HG03442 (cell line): ENCODE results near the gene KCNE1.
"Not testable (repeated sequence)": the region's sequence is repeated elsewhere in the genome, so short reads cannot be mapped to it uniquely, and the experiment has no call there.

Experiments
- ATAC-seq: cut with Tn5 transposase; IDR thresholded peaks from one replicate; pipeline ENCODE4 v1.9.1; 2021; ENCODE audit warnings: mild to moderate bottlenecking, moderate library complexity; ENCODE audit not compliant: unreplicated experiment

Gene KCNE1

DNA sequence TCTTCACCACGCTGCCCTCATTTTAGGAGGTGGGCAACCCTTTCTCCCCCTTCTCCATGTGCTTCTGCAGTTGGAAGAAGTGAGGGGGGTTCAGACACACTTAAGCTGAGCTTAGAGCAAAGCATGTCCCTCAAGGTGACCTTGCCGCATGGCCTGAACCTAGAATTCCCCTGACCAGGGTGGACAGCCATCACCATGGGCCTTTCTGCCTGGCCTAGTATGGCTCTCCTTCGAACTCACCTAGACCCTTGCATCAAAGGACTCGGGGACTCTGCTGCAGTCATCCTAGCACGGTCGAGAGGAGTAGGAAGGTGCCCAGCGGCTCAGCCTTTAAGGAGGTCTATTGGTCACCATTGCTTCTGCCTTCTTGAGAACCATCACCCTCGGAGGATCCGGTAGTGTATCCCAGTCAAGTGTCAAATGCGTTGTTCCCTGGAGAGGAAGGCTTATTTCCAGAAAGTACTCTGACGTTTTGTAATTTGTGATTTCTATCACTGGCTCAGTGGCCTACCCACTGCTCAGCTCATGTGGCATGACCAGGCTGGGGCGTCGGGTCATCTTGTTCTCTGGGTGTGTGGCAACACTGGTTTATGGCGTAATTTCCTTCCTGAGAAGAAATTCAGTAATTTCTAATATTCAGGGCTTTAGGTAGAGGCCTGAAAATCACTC lies at the start of gene KCNE1:
KCNE1 (minus strand) TSS at position 424 of the 669 bp plus-strand sequence. CDS start 62,576 bp downstream, outside the sequence.
- ATAC-seq = no peak

DNA sequence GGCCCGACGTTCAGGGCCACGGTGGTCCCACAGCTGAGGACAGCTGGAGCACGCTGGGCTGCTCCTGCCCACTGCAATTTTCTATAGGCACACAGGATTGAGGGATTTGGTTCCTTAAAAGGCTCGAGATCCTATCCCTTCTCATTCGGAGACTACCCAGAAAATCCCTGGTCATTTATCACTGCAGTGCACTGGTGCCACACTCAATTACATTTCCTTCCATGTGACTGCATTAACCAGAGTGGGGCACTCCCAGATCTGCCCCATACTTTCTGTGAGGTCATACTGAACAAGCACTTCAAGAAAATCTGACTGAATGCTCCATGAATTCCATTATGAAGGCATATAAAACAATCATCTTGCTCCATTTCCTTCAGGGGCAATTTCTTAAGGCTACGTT lies 49.8 kb upstream of the KCNE1 start:
- no peak for ATAC-seq

DNA sequence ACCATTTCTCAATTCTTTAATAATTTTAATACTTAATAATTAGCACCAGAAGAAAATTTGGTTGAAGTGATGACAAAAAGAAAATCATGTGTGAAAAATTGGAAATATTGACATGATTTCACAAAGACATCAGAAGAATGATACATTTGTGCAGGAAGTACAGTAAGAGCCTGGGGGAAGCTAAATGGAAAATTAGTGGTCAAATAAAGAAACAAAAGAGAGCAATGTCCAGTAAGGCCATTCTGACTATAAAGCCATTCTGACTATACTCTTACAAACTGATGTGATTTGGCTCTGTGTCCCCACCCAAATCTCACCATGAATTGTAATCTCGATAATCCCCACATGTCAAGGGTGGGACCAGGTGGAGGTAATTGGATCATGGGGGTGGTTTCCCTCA lies 48.6 kb upstream of the KCNE1 start:
- ATAC-seq = no peak

DNA sequence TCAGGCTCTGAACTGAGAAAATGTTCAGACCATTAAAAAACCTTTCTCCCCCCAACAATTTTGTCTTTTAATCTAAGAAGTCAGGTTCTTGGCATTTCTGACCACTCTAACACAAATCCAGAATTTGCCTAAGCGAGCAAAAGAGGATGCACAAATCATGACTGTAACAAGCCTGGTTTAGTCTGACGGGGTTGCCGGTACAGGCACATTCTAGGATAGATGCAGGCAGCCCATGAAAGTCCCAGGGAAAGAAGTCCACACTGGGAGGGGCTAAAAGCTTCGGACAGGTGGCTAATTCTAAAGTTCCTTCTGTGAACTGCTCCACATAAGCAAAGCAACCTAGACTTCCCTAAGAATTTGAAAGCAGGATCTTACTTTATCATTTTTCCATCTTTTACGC lies 48.0 kb upstream of the KCNE1 start:
- ATAC-seq = no peak

DNA sequence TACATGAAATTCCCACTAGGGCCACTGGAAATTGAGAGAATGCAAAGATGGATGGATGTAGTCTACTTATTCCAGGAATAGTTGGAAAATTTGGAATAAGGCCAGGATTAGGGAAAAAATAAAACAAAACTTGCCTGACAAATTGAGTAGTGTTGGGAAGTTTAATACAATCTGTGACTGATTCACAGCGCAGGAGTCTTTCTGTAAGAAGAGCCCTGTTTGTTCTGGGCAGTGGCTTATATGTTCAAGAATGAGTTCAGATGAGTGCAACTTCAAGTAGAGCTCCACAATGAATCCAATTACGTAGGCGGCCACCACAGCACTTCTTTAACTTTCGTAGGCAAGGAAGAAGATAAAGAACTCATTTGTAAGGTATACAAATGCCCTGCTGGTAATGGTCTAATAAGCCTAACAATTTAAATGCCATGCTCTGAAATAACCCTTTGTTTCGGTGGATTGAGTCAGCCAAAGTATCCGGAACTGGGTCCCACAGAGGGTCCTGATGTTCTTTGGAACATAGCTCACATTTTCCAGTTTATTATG lies 47.1 kb upstream of the KCNE1 start:
- no peak for ATAC-seq

DNA sequence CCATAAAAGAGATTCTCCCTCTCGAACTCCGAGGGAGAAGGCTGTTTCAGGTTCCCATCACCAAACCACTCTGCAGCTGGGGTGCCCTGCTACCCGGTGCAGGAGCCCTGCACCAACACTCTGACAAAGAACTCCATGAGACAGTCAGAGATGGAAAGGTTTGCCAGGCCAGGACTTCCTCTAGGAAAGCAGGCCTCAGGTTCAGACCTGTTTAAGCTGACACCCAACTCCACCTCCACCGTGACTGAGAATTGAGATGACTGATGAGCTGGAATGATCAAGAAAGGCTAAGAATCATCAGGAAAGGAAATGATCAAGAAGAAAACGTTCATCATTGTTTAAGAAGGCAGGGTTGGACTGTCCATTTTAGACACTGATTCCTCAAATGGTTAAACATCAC lies 46.2 kb upstream of the KCNE1 start:
- no peak for ATAC-seq

DNA sequence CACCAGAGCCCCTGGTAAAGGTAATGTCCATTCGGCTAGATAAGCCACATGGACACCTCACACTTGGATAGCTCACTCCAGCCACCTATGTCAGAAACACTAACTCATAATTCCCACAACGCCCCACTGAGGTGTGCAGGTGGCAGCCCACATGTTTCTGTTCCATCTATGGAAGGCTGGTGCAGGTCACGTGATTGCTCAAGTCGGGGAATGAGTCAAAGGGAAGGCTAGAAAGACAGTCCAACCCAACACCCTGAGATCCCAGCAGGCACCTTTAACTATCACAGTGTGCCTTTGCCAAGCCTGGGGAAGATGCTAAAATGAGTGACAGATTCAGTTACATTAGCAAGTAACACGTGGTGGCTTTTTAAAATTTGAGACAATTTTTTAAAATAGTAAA lies 45.3 kb upstream of the KCNE1 start:
- ATAC-seq = no peak

DNA sequence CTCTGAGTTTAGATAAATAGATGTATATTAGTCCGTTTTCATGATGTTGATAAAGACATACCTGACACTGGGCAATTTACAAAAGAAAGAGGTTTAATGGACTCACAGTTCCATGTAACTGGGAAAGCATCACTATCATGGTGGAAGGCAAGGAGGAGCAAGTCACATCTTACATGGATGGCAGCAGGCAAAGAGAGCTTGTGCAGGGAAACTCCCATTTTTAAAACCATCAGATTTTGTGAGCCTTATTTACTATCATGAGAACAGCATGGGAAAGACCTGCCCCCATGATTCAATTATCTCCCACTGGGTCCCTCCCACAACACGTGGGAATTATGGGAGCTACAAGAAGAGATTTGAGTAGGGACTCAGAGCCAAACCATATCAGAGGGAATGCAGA lies 42.7 kb upstream of the KCNE1 start:
- ATAC-seq = not testable (repeated sequence)

DNA sequence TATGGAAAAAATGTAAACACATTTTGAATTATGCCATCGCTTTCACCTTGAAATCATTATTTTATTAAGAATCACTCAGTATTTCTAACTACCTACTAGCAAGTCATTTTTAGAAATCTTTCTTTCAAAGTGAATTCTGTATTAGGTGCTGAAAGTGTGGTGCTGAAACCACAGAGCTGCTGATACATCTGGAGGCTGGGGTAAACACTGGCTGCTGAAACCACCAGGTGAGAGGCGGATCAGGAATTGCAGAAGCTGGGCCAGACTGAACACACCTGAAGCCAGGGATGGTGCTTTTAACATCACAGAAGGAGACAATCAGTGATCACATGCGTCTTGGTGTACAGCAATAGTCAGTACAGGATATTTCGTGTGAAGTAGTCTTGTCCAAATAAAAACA lies 42.2 kb upstream of the KCNE1 start:
- no peak for ATAC-seq

DNA sequence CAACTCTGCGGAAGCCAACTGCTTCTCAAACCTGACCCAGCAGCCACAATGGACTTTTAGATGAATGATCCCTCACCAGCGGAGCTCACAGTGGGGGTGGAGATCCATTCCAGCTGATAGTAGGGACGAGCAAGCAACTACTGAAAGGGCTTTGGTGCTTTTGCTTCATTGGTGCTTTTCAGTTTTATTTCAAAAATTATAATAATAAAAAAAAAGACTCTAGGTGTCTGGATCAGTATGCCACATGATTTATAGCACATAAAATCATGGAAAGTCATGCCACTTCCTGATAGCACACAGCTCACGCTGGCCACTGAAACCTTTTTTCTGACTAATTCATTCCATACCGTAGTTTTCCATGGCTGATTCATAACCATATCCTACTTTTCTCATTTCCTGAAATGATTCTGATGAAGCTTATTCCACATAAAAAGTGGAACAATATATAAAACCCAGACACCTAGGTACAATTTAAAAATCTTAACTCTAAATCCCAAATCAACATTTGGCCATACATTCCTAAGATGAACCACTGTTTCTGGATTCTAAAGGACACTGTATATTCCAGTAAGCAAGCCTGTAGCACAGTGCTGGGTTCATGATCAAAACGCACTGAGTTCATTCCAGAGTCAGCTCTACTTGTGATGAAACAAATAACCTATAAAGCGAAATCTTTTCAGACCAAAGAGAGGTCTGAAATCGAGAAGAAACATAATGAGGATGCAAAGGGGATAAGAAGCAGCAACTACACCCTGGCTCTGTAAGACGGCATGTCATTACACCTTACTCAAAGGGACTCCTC lies 41.3 kb upstream of the KCNE1 start:
- ATAC-seq = no peak

DNA sequence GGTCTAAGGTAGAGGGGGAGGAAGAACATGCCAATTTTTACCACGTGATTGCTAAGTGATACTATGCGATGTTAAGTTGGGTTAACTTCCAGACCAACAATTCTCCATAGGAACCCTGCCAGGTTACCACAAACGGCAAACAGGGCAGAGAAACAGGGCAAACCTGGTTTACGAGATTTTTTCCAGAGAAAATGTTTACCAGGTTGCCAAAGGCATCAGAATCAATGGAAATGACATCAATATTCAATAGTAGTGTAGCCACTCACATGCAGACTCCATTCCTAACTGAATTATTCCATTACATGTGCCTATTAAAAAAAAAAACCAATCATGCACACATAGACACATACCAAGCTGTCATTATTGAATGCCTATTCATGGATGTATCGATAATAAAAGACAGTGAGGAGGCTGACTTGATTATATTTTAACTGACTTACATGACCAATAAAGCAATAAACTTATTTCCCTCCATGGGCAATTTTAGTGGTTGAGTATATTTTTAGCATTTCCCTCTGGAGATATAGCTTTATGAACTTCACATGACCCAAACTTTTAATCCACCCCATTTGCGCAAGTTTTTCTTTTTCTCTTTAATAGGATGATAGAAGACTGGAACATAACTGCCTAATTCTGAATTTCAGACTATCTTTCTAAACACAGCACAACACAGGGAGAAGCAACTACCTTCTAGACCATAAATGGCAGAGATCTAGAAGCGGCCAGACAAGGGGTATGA lies 40.5 kb upstream of the KCNE1 start:
- ATAC-seq = no peak

DNA sequence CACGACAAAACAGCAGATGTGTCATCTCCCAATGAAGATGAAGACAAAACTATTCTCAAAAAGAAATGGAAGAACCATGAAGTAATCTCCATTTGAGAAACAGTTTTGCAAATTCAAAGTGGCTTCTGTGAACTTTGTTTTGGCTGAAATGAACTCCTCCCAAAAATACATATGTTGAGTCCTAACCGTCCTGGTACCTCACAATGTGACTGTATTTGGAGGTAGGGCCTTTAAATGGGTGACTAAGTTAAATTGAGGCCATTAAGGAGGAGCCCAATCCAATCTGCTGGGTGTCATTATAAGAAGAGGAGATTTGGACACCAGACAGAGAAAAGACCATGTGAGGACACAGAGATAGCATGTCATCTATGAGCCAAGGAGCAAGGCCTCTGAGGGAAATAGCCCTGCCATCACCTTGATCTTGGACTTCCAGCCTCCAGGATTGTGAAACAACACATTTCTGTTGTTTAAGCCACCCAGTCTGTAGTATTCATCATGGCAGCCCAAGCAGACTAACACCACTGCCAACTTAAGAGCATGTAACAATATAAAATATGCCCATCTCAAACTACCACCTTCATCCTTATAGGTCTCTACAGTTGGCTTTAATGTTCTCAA lies 38.3 kb upstream of the KCNE1 start:
- no peak for ATAC-seq

DNA sequence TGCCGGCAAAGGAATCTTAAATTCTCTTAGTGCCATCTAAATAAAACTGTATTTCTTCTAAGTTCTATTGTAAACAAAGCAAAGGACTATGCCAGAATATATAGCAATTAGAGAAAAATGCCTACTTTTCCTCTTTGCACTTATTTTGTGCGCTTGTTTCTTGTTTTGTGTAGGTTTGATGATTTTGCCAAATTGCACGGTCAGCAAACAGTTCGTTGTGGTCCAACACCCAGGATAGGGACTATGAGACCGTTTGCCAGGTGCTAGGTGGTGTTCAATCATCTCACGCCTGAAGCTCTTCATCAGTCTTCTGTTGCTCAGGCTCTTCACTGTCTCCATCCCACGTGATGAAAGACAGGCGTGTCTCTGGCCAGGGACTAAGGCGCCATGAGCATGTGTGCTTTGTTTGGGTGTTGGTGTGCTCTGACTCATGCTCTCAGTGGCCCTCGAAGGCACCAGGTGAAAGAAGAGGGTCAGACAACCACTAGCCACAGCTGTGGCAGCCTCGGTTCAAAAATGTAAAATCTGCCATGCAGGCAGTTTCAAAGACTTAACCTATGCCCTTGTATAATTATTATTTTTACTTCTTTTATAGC lies 36.9 kb upstream of the KCNE1 start:
- no peak for ATAC-seq

DNA sequence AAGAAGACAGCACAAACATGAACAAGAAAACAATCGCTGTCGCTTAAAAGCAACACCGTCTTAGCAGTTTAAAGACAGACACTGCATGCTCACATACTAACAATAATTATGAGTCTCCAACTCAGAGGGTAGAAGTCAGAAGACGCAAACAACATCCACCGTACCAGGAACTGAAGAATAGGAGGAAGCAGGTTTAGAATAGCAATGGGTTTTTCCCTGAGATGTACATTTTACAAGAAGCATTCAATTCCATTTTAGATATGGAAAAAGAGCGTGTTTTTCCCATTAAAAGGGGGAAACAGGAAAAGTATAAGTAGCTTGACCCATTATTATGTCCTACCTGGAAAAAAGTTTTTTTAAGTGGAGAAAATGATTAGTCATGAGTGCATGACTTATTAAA lies 34.5 kb upstream of the KCNE1 start:
- ATAC-seq = no peak

DNA sequence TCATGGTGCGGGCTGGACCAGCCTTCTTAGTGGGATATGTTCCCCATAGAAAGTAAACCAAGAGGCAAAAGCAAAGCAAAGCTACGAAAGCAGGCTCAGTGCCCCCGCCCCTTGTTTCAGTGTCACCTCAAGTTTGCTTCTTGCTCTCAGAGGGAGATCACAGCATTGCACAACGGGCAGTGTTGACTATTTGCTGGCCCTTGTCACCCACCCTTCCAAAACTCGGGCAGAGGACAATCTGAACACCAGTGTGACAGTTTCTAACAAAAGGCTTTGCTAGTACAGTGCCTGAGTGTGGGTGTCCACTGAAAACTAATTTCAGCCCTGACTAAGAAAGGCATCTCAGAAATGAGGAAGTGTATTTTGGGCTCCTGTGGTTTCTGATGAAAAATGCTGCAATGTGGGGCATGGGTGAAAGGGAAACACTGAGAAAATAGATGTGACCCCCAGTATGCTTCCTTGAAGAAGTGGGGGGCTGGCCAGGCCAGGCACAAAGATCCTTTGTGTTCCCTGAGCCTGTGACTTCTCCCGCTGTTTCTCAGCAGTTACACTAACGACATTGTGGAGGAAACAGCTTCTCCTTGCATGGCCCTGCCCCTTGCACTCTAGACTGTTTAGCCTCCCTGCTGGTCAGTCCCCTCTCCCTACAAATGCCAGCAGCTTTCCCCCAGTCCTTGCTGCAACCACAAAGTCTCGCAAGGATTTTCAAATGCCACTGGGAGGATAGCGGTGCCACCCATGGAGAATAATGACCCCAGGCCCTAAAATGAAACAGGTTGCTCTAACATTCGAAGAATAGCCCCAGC lies 33.3 kb upstream of the KCNE1 start:
- peak; percentile 81 for ATAC-seq

DNA sequence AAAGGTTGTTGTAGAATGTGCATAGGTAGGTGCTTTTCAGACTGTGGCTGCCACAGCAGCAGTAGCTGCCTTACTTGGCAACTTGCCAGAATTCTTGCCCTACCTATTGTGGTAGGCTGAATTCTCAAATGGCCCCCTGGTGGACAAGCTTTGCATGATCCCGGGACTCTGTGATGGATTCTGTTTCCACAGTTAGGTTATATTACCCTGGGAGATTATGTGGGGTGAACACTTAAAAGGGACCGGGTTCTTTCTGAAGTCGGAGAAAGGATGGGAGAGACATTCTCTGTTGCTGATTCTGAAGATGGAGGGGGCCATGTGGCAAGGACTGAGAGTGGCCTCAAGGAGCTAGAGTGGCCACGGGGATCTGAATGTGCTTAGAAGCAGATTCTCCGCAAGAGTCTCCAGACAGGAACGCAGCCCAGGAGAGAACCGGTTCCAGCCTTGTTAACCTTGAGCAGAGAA lies 32.1 kb upstream of the KCNE1 start:
- no peak for ATAC-seq

DNA sequence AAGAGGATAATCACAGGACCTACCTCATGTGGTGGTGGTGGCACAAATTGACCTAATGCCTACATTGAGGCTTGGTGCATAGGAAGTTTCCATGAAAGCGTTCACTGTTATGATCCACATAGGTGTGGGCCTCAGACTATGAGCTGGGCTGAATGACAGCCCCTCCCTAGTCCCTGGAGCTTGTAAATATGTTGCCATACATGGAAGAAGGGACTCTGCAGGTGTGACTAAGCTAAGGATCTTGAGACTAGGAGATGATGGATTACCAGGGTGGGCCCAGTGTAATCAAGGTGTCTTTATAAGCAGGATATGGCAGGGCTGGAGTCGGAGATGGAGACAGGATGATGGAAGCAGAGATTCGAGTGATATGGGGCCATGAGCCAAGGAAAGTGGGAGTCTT lies 31.0 kb upstream of the KCNE1 start:
- ATAC-seq = no peak

DNA sequence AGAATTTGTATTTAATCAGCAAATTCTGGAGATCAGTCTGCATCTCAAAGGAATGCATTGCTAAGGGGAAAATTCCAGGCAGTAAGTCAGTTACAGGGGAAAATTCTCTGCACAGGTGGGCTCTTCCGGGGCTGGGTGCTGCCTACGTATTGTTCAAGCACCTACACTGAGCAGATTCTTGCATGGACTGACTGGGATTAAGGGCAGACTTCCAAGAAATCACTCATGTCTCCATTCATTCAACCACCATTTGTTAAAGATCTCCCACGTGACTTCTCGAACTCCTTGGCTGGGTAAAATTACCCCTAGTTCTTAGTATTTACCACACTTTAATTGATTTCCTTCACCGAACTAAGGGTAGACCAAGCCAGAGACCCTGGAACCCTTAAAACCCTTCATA lies 28.2 kb upstream of the KCNE1 start:
- no peak for ATAC-seq

DNA sequence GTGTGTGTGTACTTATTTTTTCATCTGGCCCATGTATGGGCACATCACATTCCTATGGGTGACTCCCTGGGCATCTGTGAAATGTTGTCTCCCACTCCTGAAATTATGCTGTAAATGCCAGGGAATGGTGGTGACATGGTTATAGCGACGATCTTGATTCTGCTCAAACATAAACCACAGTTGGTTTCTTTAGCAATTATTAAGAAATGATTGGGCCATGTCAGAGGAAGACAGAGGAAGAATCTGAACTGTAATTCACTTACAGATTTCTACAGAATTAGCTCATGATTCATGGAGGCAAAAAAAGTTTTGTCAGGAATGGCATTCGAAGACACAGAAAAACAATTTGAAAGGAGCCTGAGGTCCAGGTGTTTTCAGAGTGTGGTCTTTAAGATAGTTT lies 25.8 kb upstream of the KCNE1 start:
- no peak for ATAC-seq

DNA sequence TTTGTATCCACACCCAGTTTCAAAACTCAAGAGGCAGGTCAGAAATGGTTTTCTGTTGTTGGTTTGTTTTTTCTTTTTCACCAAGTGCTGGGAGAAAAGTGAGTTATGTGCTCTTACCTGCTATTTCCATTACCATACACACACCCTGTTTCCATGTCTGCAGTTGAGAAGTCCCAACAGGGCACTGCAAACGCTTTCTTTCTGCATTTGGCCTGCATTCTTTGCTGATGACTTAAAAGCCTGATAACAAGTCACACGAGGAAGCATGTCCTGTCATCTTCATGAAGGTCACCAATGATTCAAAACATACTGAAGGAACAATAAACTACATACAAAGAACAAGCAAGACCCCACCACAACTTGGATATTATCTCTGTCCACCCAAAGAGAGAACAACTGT lies 24.8 kb upstream of the KCNE1 start:
- ATAC-seq = no peak
